GM12891 (cell line): ENCODE data around the gene INSR.

Source experiments
- POLR2A ChIP-seq: IDR thresholded peaks from 2 replicates; pipeline ENCODE4 v1.6.1; 2011; ENCODE audit warnings: low read depth, low read length, control low read depth
- POLR2AphosphoS5 ChIP-seq: IDR thresholded peaks from 2 replicates; pipeline ENCODE4 v1.6.1; 2011; ENCODE audit warnings: low read depth, low read length, control low read depth

DNA sequence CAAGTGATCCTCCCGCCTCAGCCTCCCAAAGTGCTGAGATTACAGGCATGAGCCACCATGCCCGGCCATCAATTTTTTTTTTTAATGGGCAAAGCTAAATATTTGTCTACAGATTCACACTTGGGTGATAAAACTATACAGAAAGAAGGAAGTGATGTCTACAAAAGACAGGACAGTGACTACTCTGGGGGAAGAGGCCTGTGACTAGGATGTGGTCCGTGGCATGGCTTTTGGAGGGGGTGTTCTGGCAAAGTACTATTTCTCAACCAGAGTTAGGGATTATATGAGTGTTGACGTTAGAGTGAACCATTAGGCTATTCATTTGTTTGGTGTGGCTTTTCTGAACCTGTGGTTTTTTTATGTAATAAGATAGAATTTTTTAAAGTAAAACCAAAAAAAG is 42.7 kb downstream of the INSR start:
- TF ChIP-seq POLR2AphosphoS5 (no peak), POLR2A (no peak)
